Skeletal muscle satellite cell (primary cell): Measurements from ENCODE around the gene NR1H2.

Source experiments
- H3K27me3 ChIP-seq: 2 replicates; pipeline ENCODE4 v1.7.0; 2013; ENCODE audit warnings: low read length; ENCODE audit not compliant: control insufficient read depth, insufficient read depth
- H3K36me3 ChIP-seq: 2 replicates; pipeline ENCODE4 v1.7.0; 2013; ENCODE audit warnings: mild to moderate bottlenecking, control low read depth, low read length; ENCODE audit not compliant: insufficient read depth
- H3K4me1 ChIP-seq: 2 replicates; pipeline ENCODE4 v1.7.0; 2013; ENCODE audit warnings: low read length; ENCODE audit not compliant: control insufficient read depth, insufficient read depth
- H3K4me2 ChIP-seq: 2 replicates; pipeline ENCODE4 v1.7.0; 2013; ENCODE audit warnings: mild to moderate bottlenecking, low read length
- H3K4me3 ChIP-seq: 2 replicates; pipeline ENCODE4 v1.7.0; 2013; ENCODE audit warnings: low read length
- H3K9ac ChIP-seq: 2 replicates; pipeline ENCODE4 v1.7.0; 2013; ENCODE audit warnings: mild to moderate bottlenecking, low read depth, low read length, moderate library complexity
- H3K9me3 ChIP-seq: replicated peaks from 2 replicates; pipeline ENCODE4 v1.7.0; 2013; ENCODE audit warnings: mild to moderate bottlenecking, control low read depth, low read length

NR1H2 gene

DNA sequence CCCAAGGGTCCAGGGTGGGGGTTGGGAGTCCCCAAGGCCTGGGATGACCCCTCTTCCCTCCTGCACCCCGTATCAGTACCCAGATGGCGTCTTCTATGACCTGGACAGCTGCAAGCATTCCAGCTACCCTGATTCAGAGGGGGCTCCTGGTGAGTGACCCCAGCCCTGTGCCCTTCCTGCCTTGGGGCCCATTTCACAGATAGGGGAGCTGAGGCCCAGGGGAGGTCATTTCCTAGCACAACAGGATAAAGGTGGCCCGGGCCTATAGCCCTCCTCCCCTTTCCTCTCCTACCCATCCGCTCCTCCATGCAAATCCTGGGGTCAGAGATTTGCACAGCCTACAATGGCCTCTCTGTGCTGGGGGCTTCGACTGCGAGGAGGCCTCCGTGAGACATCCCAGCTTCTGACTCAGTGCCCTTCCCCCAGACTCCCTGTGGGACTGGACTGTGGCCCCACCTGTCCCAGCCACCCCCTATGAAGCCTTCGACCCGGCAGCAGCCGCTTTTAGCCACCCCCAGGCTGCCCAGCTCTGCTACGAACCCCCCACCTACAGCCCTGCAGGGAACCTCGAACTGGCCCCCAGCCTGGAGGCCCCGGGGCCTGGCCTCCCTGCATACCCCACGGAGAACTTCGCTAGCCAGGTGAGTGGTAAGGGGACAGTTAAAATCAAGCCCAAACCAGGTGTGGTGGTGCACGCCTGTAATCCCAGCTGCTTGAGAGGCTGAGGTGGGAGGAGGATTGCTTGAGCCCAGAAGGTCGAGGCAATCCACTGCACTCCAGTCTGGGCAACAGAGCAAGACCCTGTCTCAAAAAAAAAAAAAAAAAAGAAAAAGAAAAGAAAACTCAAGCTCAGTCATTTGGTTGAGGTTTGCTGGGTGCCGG, 46.4 kb downstream of the NR1H2 start:
- Histone ChIP-seq H3K4me1 (no peaks in the 10 kb centered on the region), H3K4me3 (no peak overlapping the region), H3K4me2 (no peak overlapping the region), H3K9ac (no peak overlapping the region), H3K27me3 (peaks cover 14% of the 10 kb centered on the region), H3K9me3 (no peaks in the 10 kb centered on the region), H3K36me3 (no peaks in the 10 kb centered on the region)

DNA sequence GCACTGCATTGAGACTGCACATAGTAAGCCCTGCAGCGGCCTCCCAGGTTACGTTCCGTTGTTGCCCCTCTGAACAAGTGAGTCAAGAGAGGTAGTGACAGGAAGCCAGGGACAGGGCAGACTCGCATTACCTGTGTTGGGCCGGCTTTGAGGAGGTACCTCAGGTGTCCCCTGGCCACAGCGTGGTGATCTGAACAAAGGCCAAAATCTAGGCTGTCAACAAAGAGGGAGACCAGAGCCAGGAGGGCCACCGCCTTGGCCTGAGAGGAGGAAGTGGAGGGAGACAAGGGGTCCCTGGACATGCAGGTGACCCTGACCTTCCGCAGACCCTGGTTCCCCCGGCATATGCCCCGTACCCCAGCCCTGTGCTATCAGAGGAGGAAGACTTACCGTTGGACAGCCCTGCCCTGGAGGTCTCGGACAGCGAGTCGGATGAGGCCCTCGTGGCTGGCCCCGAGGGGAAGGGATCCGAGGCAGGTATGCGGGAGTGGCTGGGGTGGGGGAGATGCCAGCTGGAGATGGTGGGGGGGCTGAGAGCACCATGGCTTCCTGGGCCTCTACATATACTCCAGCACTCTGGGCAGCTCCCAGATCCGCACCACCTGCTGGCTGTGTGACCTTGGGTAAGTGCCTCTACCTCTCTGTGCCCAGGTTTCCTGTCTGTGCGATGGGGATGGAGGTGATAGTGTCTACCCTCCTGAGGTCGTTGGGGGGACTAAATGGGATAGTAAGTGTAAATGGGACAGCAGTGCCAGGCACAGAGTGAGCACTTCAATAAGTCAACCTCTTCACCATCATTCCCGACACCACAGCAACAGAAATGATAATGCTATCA, 47.2 kb downstream of the NR1H2 start:
- Histone ChIP-seq H3K9ac (no peak overlapping the region), H3K4me1 (peaks cover 5% of the 10 kb centered on the region)

DNA sequence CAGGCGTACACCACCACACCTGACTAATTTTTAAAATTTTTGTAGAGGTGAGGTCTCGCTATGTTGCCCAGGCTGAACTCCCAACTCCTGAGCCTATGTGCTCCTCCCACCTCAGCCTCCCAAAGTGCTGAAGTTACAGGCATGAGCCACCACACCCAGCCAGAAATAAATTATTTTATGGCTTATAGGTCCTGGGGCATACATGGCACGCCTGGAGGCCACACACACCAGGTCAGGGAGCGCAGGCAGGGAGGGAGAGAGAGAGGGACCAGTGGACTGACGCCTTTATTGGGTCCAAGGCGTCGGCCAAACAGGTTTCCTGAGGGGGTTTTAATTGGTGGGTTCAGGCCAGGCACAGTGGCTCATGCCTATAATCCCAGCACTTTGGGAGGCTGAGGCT, 49.3 kb downstream of the NR1H2 start:
- Histone ChIP-seq H3K4me2 (no peak overlapping the region), H3K9ac (no peak overlapping the region), H3K27me3 (peaks cover 13% of the 10 kb centered on the region), H3K4me1 (peaks cover 5% of the 10 kb centered on the region), H3K36me3 (no peaks in the 10 kb centered on the region), H3K4me3 (no peak overlapping the region), H3K9me3 (no peaks in the 10 kb centered on the region)

More for the DNA sequence above, 47.2 kb downstream of the NR1H2 start:
- Histone ChIP-seq H3K4me3 (no peak overlapping the region), H3K9me3 (no peaks in the 10 kb centered on the region), H3K36me3 (no peaks in the 10 kb centered on the region), H3K4me2 (no peak overlapping the region), H3K27me3 (peaks cover 19% of the 10 kb centered on the region)

DNA sequence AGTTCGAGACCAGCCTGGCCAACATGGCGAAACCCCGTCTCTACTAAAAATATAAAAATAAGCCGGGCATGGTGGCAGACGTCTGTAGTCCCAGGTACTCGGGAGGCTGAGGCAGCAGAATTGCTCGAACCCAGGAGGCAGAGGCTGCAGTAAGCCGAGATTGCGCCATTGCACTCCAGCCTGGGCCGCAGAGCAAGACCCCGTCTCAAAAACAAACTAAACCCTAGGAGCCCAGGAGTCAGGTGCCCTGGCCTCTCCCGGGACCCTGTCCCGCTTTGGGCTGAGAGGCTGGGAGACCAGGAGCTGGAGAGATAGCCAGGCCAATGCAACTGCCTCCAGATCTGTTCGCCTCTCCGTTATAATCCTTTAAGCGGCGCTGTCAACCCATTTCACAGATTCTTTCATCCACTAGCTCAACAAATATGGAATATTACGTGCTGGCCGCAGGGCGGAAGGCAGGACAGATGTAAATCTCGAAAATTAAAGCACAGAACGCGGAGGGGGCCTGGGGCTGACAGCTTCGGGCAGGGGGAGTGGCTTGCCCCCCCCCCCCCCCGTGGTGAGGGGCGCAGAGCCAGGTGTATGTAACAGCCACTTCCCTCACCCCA, 51.2 kb downstream of the NR1H2 start:
- no peak overlapping the region for H3K4me3 ChIP-seq

DNA sequence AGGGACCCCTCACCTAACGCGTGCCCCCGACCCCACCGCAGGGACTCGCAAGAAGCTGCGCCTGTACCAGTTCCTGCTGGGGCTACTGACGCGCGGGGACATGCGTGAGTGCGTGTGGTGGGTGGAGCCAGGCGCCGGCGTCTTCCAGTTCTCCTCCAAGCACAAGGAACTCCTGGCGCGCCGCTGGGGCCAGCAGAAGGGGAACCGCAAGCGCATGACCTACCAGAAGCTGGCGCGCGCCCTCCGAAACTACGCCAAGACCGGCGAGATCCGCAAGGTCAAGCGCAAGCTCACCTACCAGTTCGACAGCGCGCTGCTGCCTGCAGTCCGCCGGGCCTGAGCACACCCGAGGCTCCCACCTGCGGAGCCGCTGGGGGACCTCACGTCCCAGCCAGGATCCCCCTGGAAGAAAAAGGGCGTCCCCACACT, 51.8 kb downstream of the NR1H2 start:
- peaks cover 10% of the 10 kb centered on the region for H3K4me1 ChIP-seq
- no peak overlapping the region for H3K4me3 ChIP-seq
- no peak overlapping the region for H3K9ac ChIP-seq
- no peaks in the 10 kb centered on the region for H3K36me3 ChIP-seq
- H3K9me3 ChIP-seq: no peaks in the 10 kb centered on the region
- peak overlapping the region; percentile 71 for H3K4me2 ChIP-seq
- peaks cover 30% of the 10 kb centered on the region for H3K27me3 ChIP-seq

More for the DNA sequence above, 51.2 kb downstream of the NR1H2 start:
- no peak overlapping the region for H3K9ac ChIP-seq
- peak overlapping the region; percentile 71 for H3K4me2 ChIP-seq
- H3K4me1 ChIP-seq: peaks cover 10% of the 10 kb centered on the region
- H3K36me3 ChIP-seq: no peaks in the 10 kb centered on the region
- no peaks in the 10 kb centered on the region for H3K9me3 ChIP-seq
- H3K27me3 ChIP-seq: peaks cover 24% of the 10 kb centered on the region

DNA sequence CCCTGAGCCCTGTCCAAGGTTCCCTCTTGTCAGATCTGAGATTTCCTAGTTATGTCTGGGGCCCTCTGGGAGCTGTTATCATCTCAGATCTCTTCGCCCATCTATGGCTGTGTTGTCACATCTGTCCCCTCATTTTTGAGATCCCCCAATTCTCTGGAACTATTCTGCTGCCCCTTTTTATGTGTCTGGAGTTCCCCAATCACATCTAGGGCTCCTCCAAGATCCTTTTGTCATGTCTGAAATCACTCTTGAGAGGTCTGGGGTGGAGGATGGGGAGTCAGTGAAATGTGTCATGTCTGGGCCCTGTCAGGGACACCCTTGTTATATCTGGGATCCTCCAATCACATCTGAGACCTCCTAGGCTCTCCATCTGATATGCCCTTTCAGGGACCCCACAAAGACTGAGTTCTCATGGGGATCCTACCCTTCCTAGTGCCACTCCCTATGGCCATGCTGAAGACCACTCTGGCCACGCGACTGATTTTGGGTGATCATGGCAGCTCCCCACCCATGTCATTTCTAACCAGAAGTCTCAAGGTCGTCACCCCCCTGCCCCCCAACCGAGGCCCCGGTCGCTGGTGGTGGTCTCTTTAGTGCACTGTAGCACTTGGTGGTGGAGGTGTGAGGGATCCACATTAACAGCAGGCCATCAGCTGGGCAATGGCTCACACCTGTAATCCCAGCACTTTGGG, 52.7 kb downstream of the NR1H2 start:
- H3K9ac ChIP-seq: no peak overlapping the region
- no peak overlapping the region for H3K4me2 ChIP-seq
- no peaks in the 10 kb centered on the region for H3K36me3 ChIP-seq
- H3K4me3 ChIP-seq: no peak overlapping the region
- peaks cover 10% of the 10 kb centered on the region for H3K4me1 ChIP-seq
- H3K27me3 ChIP-seq: peaks cover 33% of the 10 kb centered on the region
- H3K9me3 ChIP-seq: no peaks in the 10 kb centered on the region

DNA sequence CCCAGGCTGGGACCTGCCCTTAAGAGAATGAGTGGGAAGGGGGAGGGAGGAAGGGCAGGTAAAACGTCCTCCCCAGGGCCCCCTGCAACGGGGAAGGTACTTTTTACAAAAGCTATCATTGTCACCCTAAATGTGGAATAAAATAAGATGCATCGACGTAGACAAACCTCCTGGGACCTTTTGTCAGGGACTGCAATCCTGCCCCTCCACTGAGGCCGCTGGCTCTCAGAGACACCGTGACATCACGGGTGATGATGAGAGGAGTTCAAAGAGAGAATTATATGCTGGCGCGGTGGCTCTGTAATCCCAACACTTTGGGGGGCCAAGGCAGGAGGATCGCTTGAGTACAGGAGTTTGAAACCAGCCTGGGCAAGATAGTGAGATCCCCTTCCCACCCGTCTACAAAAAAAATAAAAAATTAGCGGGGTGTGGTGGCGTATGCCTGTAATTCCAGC, 54.7 kb downstream of the NR1H2 start:
- Histone ChIP-seq H3K4me1 (peaks cover 10% of the 10 kb centered on the region), H3K9ac (peak overlapping the region; percentile 26), H3K9me3 (no peaks in the 10 kb centered on the region), H3K4me2 (peak overlapping the region; percentile 93), H3K36me3 (no peaks in the 10 kb centered on the region), H3K27me3 (peaks cover 40% of the 10 kb centered on the region), H3K4me3 (peak overlapping the region; percentile 67)

DNA sequence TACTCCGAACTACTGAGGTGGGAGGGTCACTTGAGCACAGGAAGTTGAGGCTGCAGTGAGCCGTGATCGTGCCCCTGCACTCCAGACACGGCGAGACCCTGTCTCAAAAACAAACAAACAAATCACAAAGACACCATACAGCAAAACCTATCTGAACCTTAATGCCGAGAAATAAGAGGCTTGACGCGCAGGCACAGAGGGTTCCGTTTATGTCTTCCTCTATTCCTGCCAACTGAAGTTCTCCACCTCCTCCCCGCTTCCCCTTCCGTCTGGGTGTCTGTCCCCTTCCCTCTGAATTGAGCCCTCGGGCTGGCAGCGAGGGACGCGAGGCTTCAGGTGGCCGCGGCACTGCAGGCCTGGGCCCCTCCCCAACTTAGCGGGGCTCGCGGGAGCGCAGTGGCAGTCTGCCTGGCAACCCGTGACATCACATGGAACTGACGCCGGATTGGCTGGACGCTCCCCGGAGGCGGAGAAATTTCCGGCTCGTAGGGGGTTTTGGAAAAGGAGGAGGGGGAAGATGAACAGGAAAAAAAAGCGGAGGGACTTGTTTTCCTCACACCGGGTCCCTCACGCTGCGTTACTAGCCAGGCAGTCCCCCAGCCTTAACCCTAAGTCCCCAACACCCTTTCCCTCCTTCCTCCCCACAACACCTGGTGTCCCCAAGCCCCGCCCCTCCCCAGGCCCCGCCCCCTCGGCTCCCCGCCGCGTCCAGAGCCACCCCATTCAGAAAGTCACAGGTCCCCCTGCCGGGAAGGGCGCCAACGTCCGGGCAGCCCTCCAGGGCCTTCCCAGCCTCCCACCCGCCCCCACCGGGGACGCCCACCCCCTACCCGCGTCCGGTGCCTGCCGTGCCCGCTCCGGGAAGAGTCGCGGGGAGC, 55.3 kb downstream of the NR1H2 start:
- Histone ChIP-seq H3K9ac (peak overlapping the region; percentile 26), H3K4me3 (peak overlapping the region; percentile 67), H3K4me1 (peaks cover 10% of the 10 kb centered on the region), H3K27me3 (peaks cover 45% of the 10 kb centered on the region), H3K4me2 (peak overlapping the region; percentile 93), H3K36me3 (no peaks in the 10 kb centered on the region), H3K9me3 (no peaks in the 10 kb centered on the region)

DNA sequence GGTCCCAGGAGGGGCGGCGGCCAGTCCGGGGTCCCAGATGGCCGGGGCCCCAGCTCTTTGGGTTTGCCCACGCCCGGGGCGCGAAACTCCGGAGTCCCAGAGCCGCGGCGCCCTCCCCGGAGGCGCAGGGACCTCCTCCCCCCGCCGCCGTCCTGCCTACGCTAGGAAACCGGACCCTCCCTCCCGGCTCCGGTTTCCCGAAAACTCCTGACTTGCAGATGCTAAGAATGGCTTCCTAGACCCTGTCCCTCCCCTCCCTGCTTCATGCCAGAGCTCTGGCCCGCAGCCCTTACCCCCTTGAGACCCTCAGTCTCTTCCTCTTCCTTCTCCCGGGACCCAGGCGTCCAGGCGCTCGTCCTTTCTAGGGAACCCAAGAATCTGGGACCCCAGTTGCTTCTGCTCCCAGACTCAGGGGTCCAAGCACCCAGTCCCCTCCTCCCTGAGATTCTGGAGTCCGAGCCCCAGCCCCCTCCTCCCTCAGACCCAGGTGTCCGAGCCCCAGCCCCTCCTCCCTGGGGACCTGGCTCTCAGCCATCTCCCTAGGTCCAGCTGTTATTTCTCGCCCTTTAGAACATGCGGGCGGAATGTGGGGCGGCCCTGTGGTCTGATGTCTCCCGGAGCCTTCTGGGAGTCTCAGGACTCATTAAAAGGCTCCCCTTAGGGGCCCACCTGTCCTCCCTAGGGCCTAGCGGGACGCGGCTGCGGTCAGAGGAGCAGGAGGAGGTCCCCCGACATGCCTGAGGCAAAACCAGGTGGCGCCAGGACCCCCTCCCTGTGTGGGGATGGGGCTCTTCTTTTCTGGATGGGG, 56.2 kb downstream of the NR1H2 start, which contains the start of gene MYBPC2:
TSS of gene MYBPC2 (plus strand) at position 672 of the 808 bp plus-strand sequence. CDS start at position 734, 62 bp downstream.
- H3K4me1 ChIP-seq: peaks cover 10% of the 10 kb centered on the region
- peak within 1 kb of the TSS; percentile 67 for H3K4me3 ChIP-seq
- peak within 1 kb of the TSS; percentile 93 for H3K4me2 ChIP-seq
- no peaks in the 10 kb centered on the region for H3K9me3 ChIP-seq
- H3K9ac ChIP-seq: peak within 1 kb of the TSS; percentile 26
- H3K27me3 ChIP-seq: peaks cover 51% of the 10 kb centered on the region
- no peaks in the 10 kb centered on the region for H3K36me3 ChIP-seq
